Measurements from ENCODE around the gene LRCH1. TPM values are rescaled to one million over a fixed set of nuclear protein-coding genes. Genes with fewer than 3 reads are reported as not detected.

LRCH1 gene
- total and polyA plus RNA-seq, 2 experiments from 2014 or later = 3.9 to 9.2 TPM

- no peaks in the 10 kb centered on the region for H3K36me3 Mint-ChIP-seq (ENCODE audit: low read depth)
- no peaks in the 10 kb centered on the region for H3K9me3 Mint-ChIP-seq
- Histone ChIP-seq H4K20me1 (replicated peaks; ENCODE audit: insufficient read depth) (no peaks in the 10 kb centered on the region), H3K79me2 (replicated peaks; ENCODE audit: insufficient read depth) (peaks cover 61% of the 10 kb centered on the region), H3K4me2 (no peak overlapping the region), H3K9me2 (ENCODE audit: insufficient read depth) (no peaks in the 10 kb centered on the region; the same call in 1 of the 2 replicates), H3F3A (replicated peaks; ENCODE audit: low read depth) (no peaks in the 10 kb centered on the region), H3K27me3 (ENCODE audit: insufficient read depth) (no peaks in the 10 kb centered on the region), H2AFZ (no peak overlapping the region), H3K27ac (ENCODE audit: low read depth) (no peak overlapping the region), H3K4me1 (ENCODE audit: insufficient read depth) (peaks cover 53% of the 10 kb centered on the region), H3K4me3 (no peak overlapping the region), H3K36me3 (ENCODE audit: insufficient read depth) (no peaks in the 10 kb centered on the region)
- DNase-seq (ENCODE audit: low spot score) (no peak), ATAC-seq (no peak)
- peaks cover 52% of the 10 kb centered on the region for H3K4me1 Mint-ChIP-seq
- no peak overlapping the region for H3K4me3 Mint-ChIP-seq
- no peak for TF ChIP-seq JUNB (IDR thresholded peaks at IDR 0.05; ENCODE audit: unreplicated experiment)
- TF ChIP-seq STAT1 (IDR thresholded peaks at IDR 0.05; ENCODE audit: unreplicated experiment) = no peak
- no peak for TF ChIP-seq NANOG (IDR thresholded peaks at IDR 0.05; ENCODE audit: borderline replicate concordance)
- TF ChIP-seq, protein P1, sequence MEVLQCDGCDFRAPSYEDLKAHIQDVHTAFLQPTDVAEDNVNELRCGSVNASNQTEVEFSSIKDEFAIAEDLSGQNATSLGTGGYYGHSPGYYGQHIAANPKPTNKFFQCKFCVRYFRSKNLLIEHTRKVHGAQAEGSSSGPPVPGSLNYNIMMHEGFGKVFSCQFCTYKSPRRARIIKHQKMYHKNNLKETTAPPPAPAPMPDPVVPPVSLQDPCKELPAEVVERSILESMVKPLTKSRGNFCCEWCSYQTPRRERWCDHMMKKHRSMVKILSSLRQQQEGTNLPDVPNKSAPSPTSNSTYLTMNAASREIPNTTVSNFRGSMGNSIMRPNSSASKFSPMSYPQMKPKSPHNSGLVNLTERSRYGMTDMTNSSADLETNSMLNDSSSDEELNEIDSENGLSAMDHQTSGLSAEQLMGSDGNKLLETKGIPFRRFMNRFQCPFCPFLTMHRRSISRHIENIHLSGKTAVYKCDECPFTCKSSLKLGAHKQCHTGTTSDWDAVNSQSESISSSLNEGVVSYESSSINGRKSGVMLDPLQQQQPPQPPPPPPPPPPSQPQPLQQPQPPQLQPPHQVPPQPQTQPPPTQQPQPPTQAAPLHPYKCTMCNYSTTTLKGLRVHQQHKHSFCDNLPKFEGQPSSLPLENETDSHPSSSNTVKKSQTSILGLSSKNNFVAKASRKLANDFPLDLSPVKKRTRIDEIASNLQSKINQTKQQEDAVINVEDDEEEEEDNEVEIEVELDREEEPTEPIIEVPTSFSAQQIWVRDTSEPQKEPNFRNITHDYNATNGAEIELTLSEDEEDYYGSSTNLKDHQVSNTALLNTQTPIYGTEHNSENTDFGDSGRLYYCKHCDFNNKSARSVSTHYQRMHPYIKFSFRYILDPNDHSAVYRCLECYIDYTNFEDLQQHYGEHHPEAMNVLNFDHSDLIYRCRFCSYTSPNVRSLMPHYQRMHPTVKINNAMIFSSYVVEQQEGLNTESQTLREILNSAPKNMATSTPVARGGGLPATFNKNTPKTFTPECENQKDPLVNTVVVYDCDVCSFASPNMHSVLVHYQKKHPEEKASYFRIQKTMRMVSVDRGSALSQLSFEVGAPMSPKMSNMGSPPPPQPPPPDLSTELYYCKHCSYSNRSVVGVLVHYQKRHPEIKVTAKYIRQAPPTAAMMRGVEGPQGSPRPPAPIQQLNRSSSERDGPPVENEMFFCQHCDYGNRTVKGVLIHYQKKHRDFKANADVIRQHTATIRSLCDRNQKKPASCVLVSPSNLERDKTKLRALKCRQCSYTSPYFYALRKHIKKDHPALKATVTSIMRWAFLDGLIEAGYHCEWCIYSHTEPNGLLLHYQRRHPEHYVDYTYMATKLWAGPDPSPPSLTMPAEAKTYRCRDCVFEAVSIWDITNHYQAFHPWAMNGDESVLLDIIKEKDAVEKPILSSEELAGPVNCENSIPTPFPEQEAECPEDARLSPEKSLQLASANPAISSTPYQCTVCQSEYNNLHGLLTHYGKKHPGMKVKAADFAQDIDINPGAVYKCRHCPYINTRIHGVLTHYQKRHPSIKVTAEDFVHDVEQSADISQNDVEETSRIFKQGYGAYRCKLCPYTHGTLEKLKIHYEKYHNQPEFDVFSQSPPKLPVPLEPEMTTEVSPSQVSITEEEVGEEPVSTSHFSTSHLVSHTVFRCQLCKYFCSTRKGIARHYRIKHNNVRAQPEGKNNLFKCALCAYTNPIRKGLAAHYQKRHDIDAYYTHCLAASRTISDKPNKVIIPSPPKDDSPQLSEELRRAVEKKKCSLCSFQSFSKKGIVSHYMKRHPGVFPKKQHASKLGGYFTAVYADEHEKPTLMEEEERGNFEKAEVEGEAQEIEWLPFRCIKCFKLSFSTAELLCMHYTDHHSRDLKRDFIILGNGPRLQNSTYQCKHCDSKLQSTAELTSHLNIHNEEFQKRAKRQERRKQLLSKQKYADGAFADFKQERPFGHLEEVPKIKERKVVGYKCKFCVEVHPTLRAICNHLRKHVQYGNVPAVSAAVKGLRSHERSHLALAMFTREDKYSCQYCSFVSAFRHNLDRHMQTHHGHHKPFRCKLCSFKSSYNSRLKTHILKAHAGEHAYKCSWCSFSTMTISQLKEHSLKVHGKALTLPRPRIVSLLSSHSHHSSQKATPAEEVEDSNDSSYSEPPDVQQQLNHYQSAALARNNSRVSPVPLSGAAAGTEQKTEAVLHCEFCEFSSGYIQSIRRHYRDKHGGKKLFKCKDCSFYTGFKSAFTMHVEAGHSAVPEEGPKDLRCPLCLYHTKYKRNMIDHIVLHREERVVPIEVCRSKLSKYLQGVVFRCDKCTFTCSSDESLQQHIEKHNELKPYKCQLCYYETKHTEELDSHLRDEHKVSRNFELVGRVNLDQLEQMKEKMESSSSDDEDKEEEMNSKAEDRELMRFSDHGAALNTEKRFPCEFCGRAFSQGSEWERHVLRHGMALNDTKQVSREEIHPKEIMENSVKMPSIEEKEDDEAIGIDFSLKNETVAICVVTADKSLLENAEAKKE (CRISPR knock-in tag; IDR thresholded peaks at IDR 0.05) = no peak
- no peak for TF ChIP-seq ZNF114 (CRISPR knock-in tag; IDR thresholded peaks at IDR 0.05)
- no peak for TF ChIP-seq POLR2AphosphoS5 (IDR thresholded peaks at IDR 0.05; ENCODE audit: low read depth)
- no peak for TF ChIP-seq EZH2phosphoT487 (IDR thresholded peaks at IDR 0.05; ENCODE audit: unreplicated experiment)
- H3K27ac Mint-ChIP-seq = no peak overlapping the region
- peaks cover 4% of the 10 kb centered on the region for H3K27me3 Mint-ChIP-seq (ENCODE audit: insufficient read depth, low read depth, poor library complexity)
Measured at GRCh38 chr13:46627462-46627861, 74.5 kb downstream of the LRCH1 start.
